KMS-11 (cell line): Measurements from ENCODE around the gene LKAAEAR1.

ENCODE experiments used
- H2AFZ ChIP-seq: fragments of 200-600 bp; sonication (generic); 2 replicates; pipeline ENCODE4 v1.6.1; 2016; ENCODE audit warnings: antibody characterized with exemption, mixed run types, low read depth
- H3K27ac ChIP-seq: fragments of 200-600 bp; sonication (generic); 2 replicates; pipeline ENCODE4 v1.6.1; 2016; ENCODE audit warnings: mild to moderate bottlenecking, mixed run types
- H3K27me3 ChIP-seq: fragments of 200-600 bp; sonication (generic); 2 replicates; pipeline ENCODE4 v1.6.1; 2017; ENCODE audit warnings: mild to moderate bottlenecking, low read depth, mixed run types, moderate library complexity; ENCODE audit not compliant: insufficient read depth
- H3K36me3 ChIP-seq: fragments of 200-600 bp; sonication (generic); 2 replicates; pipeline ENCODE4 v1.6.1; 2017; ENCODE audit warnings: mild to moderate bottlenecking, mixed run types; ENCODE audit not compliant: insufficient read depth
- H3K4me1 ChIP-seq: fragments of 200-600 bp; sonication (generic); 2 replicates; pipeline ENCODE4 v1.6.1; 2016; ENCODE audit warnings: mild to moderate bottlenecking, low read depth, mixed run types; ENCODE audit not compliant: poor library complexity, severe bottlenecking
- H3K4me2 ChIP-seq: fragments of 200-600 bp; sonication (generic); 2 replicates; pipeline ENCODE4 v1.7.0; 2016; ENCODE audit warnings: mild to moderate bottlenecking, mixed run types
- H3K4me3 ChIP-seq: fragments of 200-600 bp; sonication (generic); IDR thresholded peaks from 2 replicates; pipeline ENCODE4 v1.6.1; 2017; ENCODE audit warnings: low read depth, low read length, mixed read lengths; ENCODE audit not compliant: insufficient read depth
- H3K79me2 ChIP-seq: fragments of 200-600 bp; sonication (generic); 2 replicates; pipeline ENCODE4 v1.6.1; 2016; ENCODE audit warnings: low read depth, mixed run types; ENCODE audit not compliant: insufficient read depth
- H3K9ac ChIP-seq: fragments of 200-600 bp; sonication (generic); 2 replicates; pipeline ENCODE4 v1.6.1; 2016; ENCODE audit warnings: mild to moderate bottlenecking, mixed run types
- H4K20me1 ChIP-seq: fragments of 200-600 bp; sonication (generic); 2 replicates; pipeline ENCODE4 v1.6.1; 2016; ENCODE audit warnings: mild to moderate bottlenecking, mixed run types; ENCODE audit not compliant: insufficient read depth
- TF ChIP-seq, protein P1 (sequence below): fragments of 200-600 bp; sonication (generic); conservative IDR thresholded peaks from 2 replicates; pipeline ENCODE4 v1.6.1; 2017; ENCODE audit warnings: low read depth, mild to moderate bottlenecking, antibody characterized with exemption, low read length, moderate library complexity, mixed read lengths

LKAAEAR1 gene

DNA sequence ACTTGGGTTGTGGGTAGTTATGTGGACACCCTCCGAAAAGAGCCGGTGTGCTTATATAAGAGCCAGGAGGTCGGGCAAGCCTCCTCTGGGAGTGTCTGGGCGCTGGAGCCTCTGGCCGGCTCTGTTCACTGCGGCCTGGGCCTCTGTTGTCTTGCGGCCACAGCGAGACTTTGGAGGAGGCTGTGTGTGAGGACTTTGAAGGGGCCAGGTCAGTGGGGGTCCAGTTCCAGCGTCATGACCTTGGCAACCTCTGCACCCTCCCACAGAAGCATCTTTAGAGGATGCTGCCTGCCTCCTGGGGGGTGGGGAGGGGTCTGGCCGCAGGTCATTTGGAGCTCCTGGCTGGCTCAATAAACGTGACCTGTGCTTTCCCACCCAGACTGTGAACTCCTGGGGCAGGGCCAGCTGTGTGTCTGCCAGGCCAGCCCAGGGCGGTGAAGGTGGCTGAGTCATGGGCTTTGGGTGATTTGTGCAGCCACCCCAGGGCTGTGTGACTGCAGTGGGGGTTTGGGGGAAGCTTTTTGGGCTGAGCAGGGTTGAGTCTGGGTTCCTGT, 20.0 kb downstream of the LKAAEAR1 start:
- TF ChIP-seq, protein P1, sequence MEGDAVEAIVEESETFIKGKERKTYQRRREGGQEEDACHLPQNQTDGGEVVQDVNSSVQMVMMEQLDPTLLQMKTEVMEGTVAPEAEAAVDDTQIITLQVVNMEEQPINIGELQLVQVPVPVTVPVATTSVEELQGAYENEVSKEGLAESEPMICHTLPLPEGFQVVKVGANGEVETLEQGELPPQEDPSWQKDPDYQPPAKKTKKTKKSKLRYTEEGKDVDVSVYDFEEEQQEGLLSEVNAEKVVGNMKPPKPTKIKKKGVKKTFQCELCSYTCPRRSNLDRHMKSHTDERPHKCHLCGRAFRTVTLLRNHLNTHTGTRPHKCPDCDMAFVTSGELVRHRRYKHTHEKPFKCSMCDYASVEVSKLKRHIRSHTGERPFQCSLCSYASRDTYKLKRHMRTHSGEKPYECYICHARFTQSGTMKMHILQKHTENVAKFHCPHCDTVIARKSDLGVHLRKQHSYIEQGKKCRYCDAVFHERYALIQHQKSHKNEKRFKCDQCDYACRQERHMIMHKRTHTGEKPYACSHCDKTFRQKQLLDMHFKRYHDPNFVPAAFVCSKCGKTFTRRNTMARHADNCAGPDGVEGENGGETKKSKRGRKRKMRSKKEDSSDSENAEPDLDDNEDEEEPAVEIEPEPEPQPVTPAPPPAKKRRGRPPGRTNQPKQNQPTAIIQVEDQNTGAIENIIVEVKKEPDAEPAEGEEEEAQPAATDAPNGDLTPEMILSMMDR: no peak
- Histone ChIP-seq H3K36me3 (no peaks in the 10 kb centered on the region), H3K79me2 (peaks cover 13% of the 10 kb centered on the region; the same call in 1 of the 2 replicates), H3K27me3 (peaks cover 10% of the 10 kb centered on the region; the same call in 1 of the 2 replicates), H3K4me3 (no peak overlapping the region), H3K27ac (peak overlapping the region; percentile 95), H3K4me1 (peaks cover 45% of the 10 kb centered on the region), H2AFZ (no peak overlapping the region), H4K20me1 (no peaks in the 10 kb centered on the region), H3K4me2 (peak overlapping the region; percentile 94), H3K9ac (peak overlapping the region; percentile 51; the same call in 1 of the 2 replicates)

GRCh38 chr20:64063389-64064144, 20.6 kb downstream of the LKAAEAR1 start:
- Histone ChIP-seq H2AFZ (peak overlapping the region; percentile 93), H3K27ac (peak overlapping the region; percentile 95), H3K4me1 (peaks cover 45% of the 10 kb centered on the region), H4K20me1 (no peaks in the 10 kb centered on the region), H3K9ac (peak overlapping the region; percentile 51; the same call in 1 of the 2 replicates), H3K27me3 (peaks cover 10% of the 10 kb centered on the region; the same call in 1 of the 2 replicates), H3K79me2 (peaks cover 13% of the 10 kb centered on the region; the same call in 1 of the 2 replicates), H3K4me3 (no peak overlapping the region), H3K4me2 (peak overlapping the region; percentile 94), H3K36me3 (no peaks in the 10 kb centered on the region)
- TF ChIP-seq, protein P1: no peak

DNA sequence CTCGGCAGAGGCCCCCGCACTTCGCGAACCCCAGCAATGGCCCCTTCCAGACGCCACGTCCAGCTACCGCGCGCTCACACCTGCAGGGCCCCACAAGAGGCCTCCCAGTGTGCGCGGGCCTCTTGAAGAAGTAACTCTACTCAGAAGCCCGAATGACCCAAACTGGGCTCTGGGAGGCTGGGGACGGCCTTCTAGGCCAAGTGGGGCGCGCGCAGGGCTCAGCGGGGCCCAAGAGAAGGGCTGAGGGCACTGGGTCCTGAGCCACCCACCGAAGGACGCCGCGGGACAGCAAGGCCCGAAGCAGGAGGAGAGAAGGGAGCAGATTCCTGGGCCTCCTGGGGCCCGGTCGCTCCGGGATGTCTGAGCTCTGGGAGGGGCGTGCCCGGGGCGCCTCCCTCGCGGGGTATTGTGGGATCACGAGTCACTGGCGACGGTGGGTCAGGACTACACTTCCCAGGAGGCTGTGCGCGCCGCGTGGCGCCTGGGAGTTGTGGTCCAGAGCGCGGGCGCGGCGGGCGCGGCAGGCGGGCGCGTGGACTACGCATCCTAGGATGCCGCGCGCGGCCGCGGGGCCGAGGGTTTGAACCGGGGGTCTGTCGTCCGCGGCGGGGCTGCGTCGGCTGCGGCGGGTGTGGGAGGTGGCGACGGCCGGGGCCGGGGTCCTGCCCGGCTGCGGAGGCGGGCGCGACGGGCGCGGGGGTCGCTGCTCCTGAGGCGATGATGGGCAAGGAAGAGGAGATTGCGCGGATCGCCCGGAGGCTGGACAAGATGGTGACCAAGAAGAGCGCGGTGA, 21.4 kb downstream of the LKAAEAR1 start, which contains the start of gene TCEA2:
Gene TCEA2, plus strand, starts transcription at position 603 of the 793 bp plus-strand sequence. Its CDS starts 115 bp downstream, at position 718.
- Histone ChIP-seq H2AFZ (peak within 1 kb of the TSS; percentile 93), H3K27ac (peak within 1 kb of the TSS; percentile 95)

GRCh38 chr20:64062276-64062595, 22.0 kb downstream of the LKAAEAR1 start:
- H3K36me3 ChIP-seq: no peaks in the 10 kb centered on the region
- no peak overlapping the region for H3K4me3 ChIP-seq
- H4K20me1 ChIP-seq: no peaks in the 10 kb centered on the region
- TF ChIP-seq, protein P1: no peak
- H3K4me1 ChIP-seq: peaks cover 52% of the 10 kb centered on the region
- H3K79me2 ChIP-seq: peaks cover 13% of the 10 kb centered on the region; the same call in 1 of the 2 replicates
- H3K27me3 ChIP-seq: peaks cover 10% of the 10 kb centered on the region; the same call in 1 of the 2 replicates
- no peak overlapping the region for H3K9ac ChIP-seq
- H3K27ac ChIP-seq: no peak overlapping the region
- peak overlapping the region; percentile 94 for H3K4me2 ChIP-seq
- H2AFZ ChIP-seq: peak overlapping the region; percentile 93

More for the DNA sequence above, 21.4 kb downstream of the LKAAEAR1 start, which contains the start of gene TCEA2:
- peak within 1 kb of the TSS; percentile 51; the same call in 1 of the 2 replicates for H3K9ac ChIP-seq
- H3K4me3 ChIP-seq: no peak within 1 kb of the TSS
- peaks cover 50% of the 10 kb centered on the region for H3K4me1 ChIP-seq
- H3K27me3 ChIP-seq: peaks cover 10% of the 10 kb centered on the region; the same call in 1 of the 2 replicates
- H3K79me2 ChIP-seq: peaks cover 13% of the 10 kb centered on the region; the same call in 1 of the 2 replicates
- no peaks in the 10 kb centered on the region for H3K36me3 ChIP-seq
- peak within 1 kb of the TSS; percentile 94 for H3K4me2 ChIP-seq
- TF ChIP-seq, protein P1: no peak
- H4K20me1 ChIP-seq: no peaks in the 10 kb centered on the region
